Measurements from ENCODE around the gene RPL18. TPM values are rescaled to one million over a fixed set of nuclear protein-coding genes. Genes with fewer than 3 reads are reported as not detected.

Gene RPL18
- total RNA-seq, 1 donor from 2014 or later, result 1,683 TPM

- TF ChIP-seq, protein P1, sequence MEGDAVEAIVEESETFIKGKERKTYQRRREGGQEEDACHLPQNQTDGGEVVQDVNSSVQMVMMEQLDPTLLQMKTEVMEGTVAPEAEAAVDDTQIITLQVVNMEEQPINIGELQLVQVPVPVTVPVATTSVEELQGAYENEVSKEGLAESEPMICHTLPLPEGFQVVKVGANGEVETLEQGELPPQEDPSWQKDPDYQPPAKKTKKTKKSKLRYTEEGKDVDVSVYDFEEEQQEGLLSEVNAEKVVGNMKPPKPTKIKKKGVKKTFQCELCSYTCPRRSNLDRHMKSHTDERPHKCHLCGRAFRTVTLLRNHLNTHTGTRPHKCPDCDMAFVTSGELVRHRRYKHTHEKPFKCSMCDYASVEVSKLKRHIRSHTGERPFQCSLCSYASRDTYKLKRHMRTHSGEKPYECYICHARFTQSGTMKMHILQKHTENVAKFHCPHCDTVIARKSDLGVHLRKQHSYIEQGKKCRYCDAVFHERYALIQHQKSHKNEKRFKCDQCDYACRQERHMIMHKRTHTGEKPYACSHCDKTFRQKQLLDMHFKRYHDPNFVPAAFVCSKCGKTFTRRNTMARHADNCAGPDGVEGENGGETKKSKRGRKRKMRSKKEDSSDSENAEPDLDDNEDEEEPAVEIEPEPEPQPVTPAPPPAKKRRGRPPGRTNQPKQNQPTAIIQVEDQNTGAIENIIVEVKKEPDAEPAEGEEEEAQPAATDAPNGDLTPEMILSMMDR (IDR thresholded peaks at IDR 0.05; ENCODE audit: unreplicated experiment), result no peak
- peak overlapping the region; percentile 47 for H3K4me3 Mint-ChIP-seq (ENCODE audit: unreplicated experiment)
- DNase-seq (ENCODE audit: low spot score), result no peak
- peaks cover 15% of the 10 kb centered on the region for H3K27me3 Mint-ChIP-seq (ENCODE audit: unreplicated experiment)
- H3K4me1 Mint-ChIP-seq (ENCODE audit: unreplicated experiment), result peaks cover 28% of the 10 kb centered on the region
- peak overlapping the region; percentile 48 for H3K27ac Mint-ChIP-seq (ENCODE audit: unreplicated experiment)
- no peaks in the 10 kb centered on the region for H3K9me3 Mint-ChIP-seq (ENCODE audit: unreplicated experiment)
- peaks cover 30% of the 10 kb centered on the region for H3K36me3 Mint-ChIP-seq (ENCODE audit: low read depth, unreplicated experiment)
These were observed 3.5 kb downstream of the RPL18 start for GRCh38 chr19:48615231-48616040.

GRCh38 chr19:48614436-48615230 lies 4.3 kb downstream of the RPL18 start, which contains the start of gene FAM83E:
FAM83E (minus strand) TSS chr19:48615076; CDS start chr19:48613372, 1,704 bp downstream.
- Mint-ChIP-seq H3K27me3 (ENCODE audit: unreplicated experiment) (peaks cover 15% of the 10 kb centered on the region), H3K36me3 (ENCODE audit: low read depth, unreplicated experiment) (peaks cover 30% of the 10 kb centered on the region), H3K9me3 (ENCODE audit: unreplicated experiment) (no peaks in the 10 kb centered on the region), H3K4me1 (ENCODE audit: unreplicated experiment) (peaks cover 28% of the 10 kb centered on the region), H3K27ac (ENCODE audit: unreplicated experiment) (peak within 1 kb of the TSS; percentile 82), H3K4me3 (ENCODE audit: unreplicated experiment) (peak within 1 kb of the TSS; percentile 47)
- TF ChIP-seq, protein P1 (IDR thresholded peaks at IDR 0.05; ENCODE audit: unreplicated experiment), result no peak
- DNase-seq (ENCODE audit: low spot score), result no peak

- peaks cover 28% of the 10 kb centered on the region for H3K4me1 Mint-ChIP-seq (ENCODE audit: unreplicated experiment)
- no peaks in the 10 kb centered on the region for H3K9me3 Mint-ChIP-seq (ENCODE audit: unreplicated experiment)
- H3K27me3 Mint-ChIP-seq (ENCODE audit: unreplicated experiment), result peaks cover 14% of the 10 kb centered on the region
- H3K4me3 Mint-ChIP-seq (ENCODE audit: unreplicated experiment), result no peak overlapping the region
- H3K36me3 Mint-ChIP-seq (ENCODE audit: low read depth, unreplicated experiment), result peaks cover 30% of the 10 kb centered on the region
- TF ChIP-seq, protein P1 (IDR thresholded peaks at IDR 0.05; ENCODE audit: unreplicated experiment), result no peak
- peak overlapping the region; percentile 82 for H3K27ac Mint-ChIP-seq (ENCODE audit: unreplicated experiment)
- DNase-seq (ENCODE audit: low spot score), result no peak
These were observed 5.0 kb downstream of the RPL18 start for GRCh38 chr19:48613852-48614435.

DNA sequence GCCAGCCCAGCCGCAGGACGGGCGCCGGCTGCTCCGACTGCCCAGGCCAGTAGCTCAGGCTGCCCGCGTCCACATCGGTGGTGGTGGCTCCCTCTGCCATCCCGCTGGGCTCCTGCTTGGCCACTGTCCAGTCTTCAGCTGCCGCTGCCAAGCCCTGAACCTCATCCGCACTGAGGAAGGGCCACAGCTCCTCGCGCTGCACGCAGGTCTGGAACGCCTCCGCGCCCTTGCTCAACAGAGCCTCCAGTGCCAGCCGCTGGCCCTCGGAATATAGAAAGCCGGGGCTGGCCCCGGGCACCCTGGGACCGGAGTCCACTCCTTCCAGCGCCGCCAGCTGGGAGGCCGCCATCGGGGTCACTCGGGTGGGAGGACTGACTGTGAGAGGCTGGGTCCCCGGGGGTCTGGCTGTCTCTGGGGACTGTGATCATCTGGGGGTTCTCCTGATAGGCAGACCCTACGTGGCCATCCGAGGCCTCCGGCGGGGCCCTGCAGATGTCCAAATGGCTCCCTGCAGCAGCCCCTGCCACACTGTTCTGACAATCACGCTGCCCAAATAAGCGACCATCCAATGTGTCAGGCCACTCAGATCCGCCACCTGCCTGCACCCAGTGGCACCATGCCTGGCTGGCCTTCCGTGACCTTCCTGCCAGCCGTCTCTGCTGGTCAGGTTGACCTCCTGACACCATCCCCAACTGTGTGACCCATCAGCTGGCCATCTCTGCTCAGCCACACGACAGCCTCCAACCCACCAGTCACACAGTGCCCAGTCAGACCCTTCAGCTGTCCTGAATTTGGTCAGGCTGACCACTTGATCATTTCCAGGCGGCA lies 5.7 kb downstream of the RPL18 start:
- Mint-ChIP-seq H3K27me3 (ENCODE audit: unreplicated experiment) (peaks cover 12% of the 10 kb centered on the region), H3K9me3 (ENCODE audit: unreplicated experiment) (no peaks in the 10 kb centered on the region), H3K4me3 (ENCODE audit: unreplicated experiment) (no peak overlapping the region), H3K4me1 (ENCODE audit: unreplicated experiment) (peaks cover 22% of the 10 kb centered on the region), H3K36me3 (ENCODE audit: low read depth, unreplicated experiment) (peaks cover 26% of the 10 kb centered on the region), H3K27ac (ENCODE audit: unreplicated experiment) (peak overlapping the region; percentile 82)
- DNase-seq (ENCODE audit: low spot score), result no peak
- TF ChIP-seq, protein P1 (IDR thresholded peaks at IDR 0.05; ENCODE audit: unreplicated experiment), result no peak
